Esophagus (tissue), 2 donors: ENCODE results near the gene CNTN1. TPM values are rescaled to one million over a fixed set of nuclear protein-coding genes. Genes with fewer than 3 reads are reported as not detected.

ENCODE experiments used
- H3K27ac ChIP-seq, 2 donors: one replicate each; pipeline ENCODE4 v1.5.1; 2013; ENCODE audit warnings: low read depth in 2 of 2, mild to moderate bottlenecking in 2 of 2, inconsistent platforms in 1 of 2, low read length in 1 of 2, moderate library complexity in 1 of 2
- H3K27me3 ChIP-seq, 2 donors: one replicate each; pipeline ENCODE4 v1.6.1; 2013; ENCODE audit warnings: low read length in 2 of 2, control low read depth in 1 of 2, mild to moderate bottlenecking in 1 of 2; ENCODE audit not compliant: insufficient read depth in 2 of 2, control insufficient read depth in 1 of 2
- H3K36me3 ChIP-seq, 2 donors: one replicate each; pipeline ENCODE4 v1.6.1; 2013; ENCODE audit warnings: low read length in 1 of 2; ENCODE audit not compliant: control insufficient read depth in 2 of 2, insufficient read depth in 2 of 2
- H3K4me1 ChIP-seq, 2 donors: one replicate each; pipeline ENCODE4 v1.6.1; 2013; ENCODE audit warnings: low read length in 1 of 2; ENCODE audit not compliant: control insufficient read depth in 2 of 2, insufficient read depth in 2 of 2
- H3K4me3 ChIP-seq, 2 donors: one replicate each; pipeline ENCODE4 v1.5.1; 2013; ENCODE audit warnings: low read length in 2 of 2, mild to moderate bottlenecking in 2 of 2, low read depth in 1 of 2, moderate library complexity in 1 of 2
- H3K9me3 ChIP-seq, 2 donors: one replicate each; pipeline ENCODE4 v1.6.1; 2013; ENCODE audit warnings: mild to moderate bottlenecking in 2 of 2, low read depth in 1 of 2, low read length in 1 of 2, moderate library complexity in 1 of 2; ENCODE audit not compliant: control insufficient read depth in 2 of 2, insufficient read depth in 1 of 2
- WGBS, 2 donors: extraction: QIAGEN DNeasy Blood & Tissue Kit; methylation state at CpG; one replicate each; pipeline ENCODE4 v1.1.7; 2013; 5-methylcytosine and 5-hydroxymethylcytosine counted together
- polyA plus RNA-seq, 2 donors: library from polyadenylated mRNA; stranded (reverse); fragments of 200-250 nt; gene quantifications; one replicate each; pipeline ENCODE4 v1.2.3, GENCODE V29; 2013
- donor health status: healthy with polysubstance abuse.
- donor health status: Bipolar disorder and iron deficiency.

Gene CNTN1
- polyA plus RNA-seq, 2 donors: 0.28 to 1.2 TPM

DNA sequence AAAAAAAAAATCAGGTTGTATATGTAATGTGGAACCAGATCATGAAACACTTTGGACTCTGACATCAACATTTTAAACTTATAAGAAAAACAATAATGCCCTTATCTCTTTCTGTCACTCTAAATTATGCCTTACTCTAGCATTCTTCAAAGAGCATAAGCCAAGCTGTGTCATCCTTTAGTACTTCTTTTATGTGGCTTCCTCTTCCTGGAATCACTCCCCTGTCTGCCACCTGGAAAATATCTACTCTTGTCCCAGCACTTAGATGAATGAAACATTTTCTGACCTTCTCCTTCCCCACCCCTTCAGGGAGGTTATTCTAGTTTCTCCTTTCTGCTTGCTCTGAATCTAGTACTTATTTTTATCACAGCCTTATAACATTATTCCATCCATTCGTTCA is 101.2 kb downstream of the CNTN1 start:
- Histone ChIP-seq H3K9me3 (no peaks in the 10 kb centered on the region), H3K4me1 (no peaks in the 10 kb centered on the region), H3K4me3 (no peak overlapping the region), H3K27me3 (no peaks in the 10 kb centered on the region), H3K36me3 (no peaks in the 10 kb centered on the region), H3K27ac (no peak overlapping the region)
- 66 to 78% methylated on average over 1 of the region's 1 CpG for WGBS, 2 donors

GRCh38 chr12:40794087-40794486 is 101.8 kb downstream of the CNTN1 start:
- Histone ChIP-seq H3K27ac (no peak overlapping the region), H3K27me3 (no peaks in the 10 kb centered on the region), H3K4me3 (no peak overlapping the region), H3K9me3 (no peaks in the 10 kb centered on the region), H3K4me1 (no peaks in the 10 kb centered on the region), H3K36me3 (no peaks in the 10 kb centered on the region)

DNA sequence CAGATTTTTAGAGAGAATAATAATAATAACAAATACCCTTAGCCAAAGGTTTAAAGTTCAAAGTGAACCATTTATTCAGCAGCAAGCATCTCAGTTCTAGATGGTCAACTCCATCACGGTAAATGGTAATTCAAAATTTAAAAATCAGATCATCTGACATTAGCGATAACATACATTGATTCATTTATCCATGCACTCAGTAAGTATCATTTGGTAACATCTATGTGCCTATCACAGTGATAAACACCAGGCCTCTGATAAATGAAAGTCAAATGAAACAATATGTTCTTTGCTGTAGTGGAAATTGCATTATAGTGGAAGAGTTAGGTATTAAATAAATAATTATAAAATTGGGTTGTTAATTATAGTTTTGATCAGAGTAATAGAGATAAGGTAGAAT is 108.8 kb downstream of the CNTN1 start:
- H3K36me3 ChIP-seq: no peaks in the 10 kb centered on the region
- H3K27ac ChIP-seq: no peak overlapping the region
- no peaks in the 10 kb centered on the region for H3K4me1 ChIP-seq
- H3K9me3 ChIP-seq: no peaks in the 10 kb centered on the region
- no peaks in the 10 kb centered on the region for H3K27me3 ChIP-seq
- WGBS, 2 donors: 97 to 99% methylated on average over 2 of the region's 2 CpGs
- H3K4me3 ChIP-seq: no peak overlapping the region

GRCh38 chr12:40801861-40802260 is 109.6 kb downstream of the CNTN1 start:
- Histone ChIP-seq H3K9me3 (no peaks in the 10 kb centered on the region), H3K27ac (no peak overlapping the region), H3K4me3 (no peak overlapping the region), H3K27me3 (no peaks in the 10 kb centered on the region), H3K36me3 (no peaks in the 10 kb centered on the region), H3K4me1 (no peaks in the 10 kb centered on the region)
- 74 to 80% methylated on average over 2 of the region's 2 CpGs for WGBS, 2 donors

DNA sequence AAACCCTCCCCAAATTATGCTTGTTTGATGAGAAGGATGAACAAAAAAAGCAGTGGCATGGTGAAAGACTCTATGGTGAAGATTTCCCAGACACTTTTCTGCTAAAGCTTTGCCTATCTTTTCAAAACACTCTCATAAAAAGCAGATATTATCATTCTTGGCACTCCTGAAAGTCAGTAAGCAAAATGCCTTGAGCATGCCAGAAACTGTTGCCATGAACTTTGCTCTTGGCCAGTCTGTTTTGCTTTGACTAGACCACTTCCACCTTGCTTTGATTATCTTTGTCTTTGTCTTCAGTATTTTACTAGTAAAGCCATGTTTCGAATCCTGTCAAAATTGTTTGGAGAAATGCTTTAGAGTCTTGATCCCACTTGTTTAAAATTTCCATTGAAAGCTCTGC is 110.4 kb downstream of the CNTN1 start:
- Histone ChIP-seq H3K9me3 (no peaks in the 10 kb centered on the region), H3K4me1 (no peaks in the 10 kb centered on the region), H3K27me3 (no peaks in the 10 kb centered on the region), H3K36me3 (no peaks in the 10 kb centered on the region), H3K27ac (no peak overlapping the region), H3K4me3 (no peak overlapping the region)
- WGBS, 2 donors: 33 to 41% methylated on average over 1 of the region's 1 CpG

- H3K36me3 ChIP-seq: no peaks in the 10 kb centered on the region
- peaks cover 0 to 7% of the 10 kb centered on the region in 2 donors for H3K9me3 ChIP-seq
- no peaks in the 10 kb centered on the region for H3K27me3 ChIP-seq
- H3K27ac ChIP-seq: no peak overlapping the region
- whole genome bisulfite sequencing, 2 donors: 33 to 44% methylated on average over 12 of the region's 12 CpGs
- no peaks in the 10 kb centered on the region for H3K4me1 ChIP-seq
- H3K4me3 ChIP-seq: no peak overlapping the region
Observed at GRCh38 chr12:40819436-40820108, 127.3 kb downstream of the CNTN1 start.

- 33 to 34% methylated on average over 2 of the region's 2 CpGs for WGBS, 2 donors
Observed at GRCh38 chr12:40820794-40821484, 128.7 kb downstream of the CNTN1 start.

DNA sequence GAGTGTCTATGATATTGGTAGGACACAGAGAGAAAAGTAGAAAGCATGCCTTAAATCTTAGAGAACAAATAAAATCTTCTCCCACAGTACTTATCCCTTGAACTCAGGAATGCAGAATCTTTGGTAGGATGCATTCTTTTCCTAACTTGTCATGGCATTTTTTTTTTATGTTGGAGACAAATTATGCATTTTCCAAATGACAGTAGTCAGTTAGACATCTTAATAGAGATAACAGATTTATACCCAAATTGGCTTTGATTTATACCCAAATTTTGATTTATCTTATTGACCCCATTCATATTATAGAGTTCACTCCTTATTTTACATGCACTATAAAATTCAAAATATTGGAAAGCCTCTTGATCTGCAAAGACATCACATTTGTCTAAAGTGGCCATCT is 132.9 kb downstream of the CNTN1 start:
- no peak overlapping the region for H3K4me3 ChIP-seq
- no peaks in the 10 kb centered on the region for H3K36me3 ChIP-seq
- H3K9me3 ChIP-seq: no peaks in the 10 kb centered on the region
- no peaks in the 10 kb centered on the region for H3K4me1 ChIP-seq
- no peak overlapping the region for H3K27ac ChIP-seq
- no peaks in the 10 kb centered on the region for H3K27me3 ChIP-seq

More at GRCh38 chr12:40820794-40821484, 128.7 kb downstream of the CNTN1 start:
- Histone ChIP-seq H3K9me3 (peaks cover 0 to 7% of the 10 kb centered on the region in 2 donors), H3K36me3 (no peaks in the 10 kb centered on the region), H3K27me3 (no peaks in the 10 kb centered on the region), H3K4me1 (no peaks in the 10 kb centered on the region), H3K4me3 (no peak overlapping the region), H3K27ac (no peak overlapping the region)

GRCh38 chr12:40827683-40828592 is 135.7 kb downstream of the CNTN1 start:
- Histone ChIP-seq H3K4me3 (no peak overlapping the region), H3K4me1 (no peaks in the 10 kb centered on the region), H3K27ac (no peak overlapping the region), H3K27me3 (no peaks in the 10 kb centered on the region), H3K9me3 (no peaks in the 10 kb centered on the region), H3K36me3 (no peaks in the 10 kb centered on the region)
- 41 to 44% methylated on average over 17 of the region's 17 CpGs for WGBS, 2 donors
